Mesothelial cell of epicardium (in vitro differentiated cells): ENCODE data around the gene BRWD1. TPM values are rescaled to one million over a fixed set of nuclear protein-coding genes. Genes with fewer than 3 reads are reported as not detected.
A peak's percentile ranks its signal among the peaks of the same experiment; 100 is the strongest.

Experiments used
- DNase-seq, 2 experiments: peaks; one replicate each; pipeline ENCODE4 v3.0.0; 2021; ENCODE audit warnings: low spot score in 2 of 2; ENCODE audit not compliant: unreplicated experiment in 2 of 2
- H3K27ac Mint-ChIP-seq: 2 replicates; pipeline ENCODE4 v1.8.0; 2021; ENCODE audit warnings: mixed read lengths
- H3K27me3 Mint-ChIP-seq: 2 replicates; pipeline ENCODE4 v1.8.0; 2021; ENCODE audit warnings: low read depth, mixed read lengths
- H3K36me3 Mint-ChIP-seq: 2 replicates; pipeline ENCODE4 v1.8.0; 2021; ENCODE audit warnings: mixed read lengths
- H3K4me1 Mint-ChIP-seq: 2 replicates; pipeline ENCODE4 v1.8.0; 2021; ENCODE audit warnings: mixed read lengths
- H3K4me3 Mint-ChIP-seq: 2 replicates; pipeline ENCODE4 v1.8.0; 2021; ENCODE audit warnings: mild to moderate bottlenecking, moderate library complexity, mixed read lengths
- H3K9me3 Mint-ChIP-seq: 2 replicates; pipeline ENCODE4 v1.8.0; 2021; ENCODE audit warnings: mixed read lengths
- total RNA-seq: library from RNA; stranded (reverse); gene quantifications from 3 replicates; pipeline ENCODE4 v1.2.1, GENCODE V29; 2021
- TF ChIP-seq, protein P1 (sequence below): fragments of 200-600 bp; sonication (generic); IDR thresholded peaks from one replicate; pipeline ENCODE4 v1.5.0; 2021; ENCODE audit warnings: antibody characterized with exemption; ENCODE audit not compliant: unreplicated experiment

The BRWD1 gene
- total RNA-seq, 1 donor from 2014 or later, result 65.9 TPM

DNA sequence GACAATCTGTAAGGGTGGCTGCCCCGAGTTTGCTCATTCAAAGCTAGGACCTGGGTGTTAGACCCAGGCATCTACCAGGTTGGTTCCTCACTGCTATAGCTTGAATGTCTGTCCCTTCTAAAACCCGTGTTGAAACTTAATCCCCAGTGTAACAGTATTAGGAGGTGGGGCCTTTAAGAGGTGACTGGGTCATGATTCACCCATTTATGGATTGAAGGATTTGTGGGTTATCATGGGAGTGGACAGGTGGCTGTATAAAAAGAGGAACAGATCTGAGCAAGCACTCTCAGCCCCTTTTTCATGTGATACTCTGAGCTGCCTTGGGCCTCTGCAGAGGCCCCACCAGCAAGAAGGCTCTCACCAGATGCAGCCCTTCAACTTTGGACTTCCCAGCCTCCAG, 159.6 kb downstream of the BRWD1 start:
- no peak for DNase-seq
- Mint-ChIP-seq H3K36me3 (no peaks in the 10 kb centered on the region), H3K9me3 (peaks cover 9% of the 10 kb centered on the region), H3K27ac (no peak overlapping the region), H3K4me3 (no peak overlapping the region), H3K27me3 (no peaks in the 10 kb centered on the region), H3K4me1 (no peaks in the 10 kb centered on the region)
- TF ChIP-seq, protein P1, sequence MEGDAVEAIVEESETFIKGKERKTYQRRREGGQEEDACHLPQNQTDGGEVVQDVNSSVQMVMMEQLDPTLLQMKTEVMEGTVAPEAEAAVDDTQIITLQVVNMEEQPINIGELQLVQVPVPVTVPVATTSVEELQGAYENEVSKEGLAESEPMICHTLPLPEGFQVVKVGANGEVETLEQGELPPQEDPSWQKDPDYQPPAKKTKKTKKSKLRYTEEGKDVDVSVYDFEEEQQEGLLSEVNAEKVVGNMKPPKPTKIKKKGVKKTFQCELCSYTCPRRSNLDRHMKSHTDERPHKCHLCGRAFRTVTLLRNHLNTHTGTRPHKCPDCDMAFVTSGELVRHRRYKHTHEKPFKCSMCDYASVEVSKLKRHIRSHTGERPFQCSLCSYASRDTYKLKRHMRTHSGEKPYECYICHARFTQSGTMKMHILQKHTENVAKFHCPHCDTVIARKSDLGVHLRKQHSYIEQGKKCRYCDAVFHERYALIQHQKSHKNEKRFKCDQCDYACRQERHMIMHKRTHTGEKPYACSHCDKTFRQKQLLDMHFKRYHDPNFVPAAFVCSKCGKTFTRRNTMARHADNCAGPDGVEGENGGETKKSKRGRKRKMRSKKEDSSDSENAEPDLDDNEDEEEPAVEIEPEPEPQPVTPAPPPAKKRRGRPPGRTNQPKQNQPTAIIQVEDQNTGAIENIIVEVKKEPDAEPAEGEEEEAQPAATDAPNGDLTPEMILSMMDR, result no peak

DNA sequence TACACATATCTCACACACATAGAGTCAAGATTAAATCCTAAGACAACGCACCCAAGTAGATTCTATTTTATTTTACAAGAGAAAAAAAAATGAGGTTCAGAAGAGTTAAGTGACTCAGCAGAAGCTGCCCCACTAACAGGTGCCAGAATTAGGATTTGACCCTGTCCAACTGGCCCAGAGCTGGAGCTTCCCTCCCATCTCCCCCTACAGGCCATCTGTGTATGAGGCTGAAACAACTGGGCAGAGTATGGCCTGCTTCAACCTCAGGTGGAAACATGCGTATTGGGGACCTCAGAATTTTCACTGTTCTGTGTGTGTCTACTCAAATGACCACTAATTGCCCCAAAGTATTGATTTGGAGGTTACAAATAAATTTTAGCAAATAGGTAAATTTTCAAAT, 160.1 kb downstream of the BRWD1 start:
- H3K4me1 Mint-ChIP-seq, result no peaks in the 10 kb centered on the region
- TF ChIP-seq, protein P1, result peak; percentile 29
- no peak for DNase-seq

DNA sequence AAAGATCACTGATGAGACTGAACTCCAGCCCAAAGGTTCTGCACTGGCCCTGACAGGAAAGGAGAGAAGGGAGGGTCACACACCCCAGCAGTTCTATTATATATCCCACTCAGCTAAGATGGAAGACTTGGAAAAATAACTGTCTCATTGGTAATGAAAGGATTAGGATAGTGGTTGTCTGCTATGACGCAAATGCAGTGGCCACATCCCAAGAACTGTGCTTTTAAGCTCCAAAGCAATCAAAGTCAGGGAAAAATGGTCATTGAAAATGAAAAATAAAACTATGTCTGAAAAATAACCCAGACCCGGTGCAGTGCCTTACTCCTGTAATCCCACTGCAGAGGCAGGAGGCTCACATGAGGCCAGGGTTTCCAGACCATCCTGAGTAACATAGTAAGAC, 161.2 kb downstream of the BRWD1 start:
- Mint-ChIP-seq H3K4me3 (no peak overlapping the region), H3K9me3 (peaks cover 14% of the 10 kb centered on the region), H3K4me1 (no peaks in the 10 kb centered on the region), H3K36me3 (no peaks in the 10 kb centered on the region), H3K27ac (no peak overlapping the region), H3K27me3 (no peaks in the 10 kb centered on the region)
- DNase-seq, result no peak
- TF ChIP-seq, protein P1, result no peak

More for the DNA sequence above, 160.1 kb downstream of the BRWD1 start:
- Mint-ChIP-seq H3K27ac (no peak overlapping the region), H3K27me3 (no peaks in the 10 kb centered on the region), H3K9me3 (peaks cover 13% of the 10 kb centered on the region), H3K4me3 (no peak overlapping the region), H3K36me3 (no peaks in the 10 kb centered on the region)

DNA sequence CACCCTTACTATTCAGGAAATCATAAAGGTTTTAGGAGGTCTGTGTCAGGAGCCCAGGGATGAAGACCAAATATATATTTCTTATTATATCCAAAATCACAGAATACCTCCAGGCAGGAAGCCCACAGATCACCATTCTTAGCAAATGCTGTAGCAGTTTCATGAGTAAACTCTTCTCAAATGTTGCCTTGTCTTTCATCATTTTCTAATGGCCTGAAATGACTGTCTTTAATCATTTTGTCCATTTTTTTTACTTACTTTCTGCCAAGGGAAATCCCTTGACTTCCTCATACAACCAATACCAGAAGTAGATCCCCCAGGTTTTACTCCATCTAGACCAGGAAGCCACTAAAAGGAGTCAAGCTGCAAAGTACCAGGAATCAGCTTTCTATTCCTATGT, 162.6 kb downstream of the BRWD1 start:
- Mint-ChIP-seq H3K27ac (no peak overlapping the region), H3K27me3 (no peaks in the 10 kb centered on the region), H3K4me1 (no peaks in the 10 kb centered on the region), H3K4me3 (no peak overlapping the region), H3K9me3 (peaks cover 21% of the 10 kb centered on the region), H3K36me3 (peaks cover 2% of the 10 kb centered on the region)
- no peak for DNase-seq
- TF ChIP-seq, protein P1, result no peak

DNA sequence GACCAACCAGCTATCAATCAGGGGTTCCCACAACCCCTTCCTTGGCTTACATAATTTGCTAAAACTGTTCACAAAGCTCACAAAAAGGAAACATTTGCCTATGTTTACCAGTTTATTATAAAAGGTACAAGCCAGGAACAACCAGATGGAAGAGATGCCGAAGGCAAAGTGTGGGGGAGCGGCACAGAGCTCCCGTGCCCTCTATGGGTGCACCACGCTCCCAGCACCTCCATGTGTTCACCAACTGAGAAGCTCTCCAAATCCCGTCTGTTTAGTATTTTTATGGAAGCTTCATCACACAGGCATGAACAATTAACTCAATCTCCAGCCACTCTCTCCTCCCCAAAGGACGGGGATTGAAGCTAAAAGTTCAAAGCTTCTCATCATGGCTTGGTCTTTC, 163.1 kb downstream of the BRWD1 start:
- no peak overlapping the region for H3K4me3 Mint-ChIP-seq
- no peaks in the 10 kb centered on the region for H3K27me3 Mint-ChIP-seq
- H3K36me3 Mint-ChIP-seq, result peaks cover 2% of the 10 kb centered on the region

DNA sequence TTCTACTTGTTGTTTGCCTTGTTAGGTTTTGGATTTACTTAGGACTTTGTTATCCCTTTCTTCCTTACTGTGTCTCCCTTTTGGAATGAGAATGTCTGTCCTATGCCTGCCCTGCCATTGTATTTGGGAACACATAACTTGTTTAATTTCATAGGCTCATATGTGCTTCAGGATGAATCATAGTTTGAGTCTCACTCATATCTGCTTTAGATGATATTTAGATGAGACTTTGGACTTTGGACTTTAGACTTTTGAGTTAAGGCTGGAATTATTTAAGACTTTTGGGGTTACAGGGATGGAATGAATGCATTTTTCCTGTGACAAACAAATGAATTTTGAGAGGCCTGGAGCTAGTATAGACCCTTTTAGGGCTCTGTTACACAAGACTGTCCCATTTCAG, 163.6 kb downstream of the BRWD1 start:
- no peak for DNase-seq
- no peak overlapping the region for H3K4me3 Mint-ChIP-seq
- peaks cover 31% of the 10 kb centered on the region for H3K9me3 Mint-ChIP-seq
- H3K36me3 Mint-ChIP-seq, result peaks cover 2% of the 10 kb centered on the region
- no peaks in the 10 kb centered on the region for H3K27me3 Mint-ChIP-seq
- no peak overlapping the region for H3K27ac Mint-ChIP-seq
- TF ChIP-seq, protein P1, result no peak
- H3K4me1 Mint-ChIP-seq, result no peaks in the 10 kb centered on the region

More for the DNA sequence above, 163.1 kb downstream of the BRWD1 start:
- no peak for DNase-seq
- peaks cover 27% of the 10 kb centered on the region for H3K9me3 Mint-ChIP-seq
- H3K4me1 Mint-ChIP-seq, result no peaks in the 10 kb centered on the region
- H3K27ac Mint-ChIP-seq, result no peak overlapping the region
- TF ChIP-seq, protein P1, result no peak
